GM12864 (cell line): Measurements from ENCODE around the gene SPOPL.
"Not testable (repeated sequence)": the region's sequence is repeated elsewhere in the genome, so short reads cannot be mapped to it uniquely, and the experiment has no call there.

Experiments
- DNase-seq: peaks from one replicate; pipeline ENCODE4 v3.0.0-alpha.2; 2011; ENCODE audit warnings: low read depth
- H3K4me3 ChIP-seq: 2 replicates; pipeline ENCODE4 v1.5.1; 2011; ENCODE audit warnings: mild to moderate bottlenecking, low read depth, low read length, control low read depth
- TF ChIP-seq, protein P1 (sequence below): IDR thresholded peaks from 2 replicates; pipeline ENCODE4 v1.5.1; 2011; ENCODE audit warnings: low read depth, mild to moderate bottlenecking, moderate library complexity, low read length, control low read depth, inconsistent platforms; ENCODE audit errors: missing control alignments

Gene SPOPL

DNA sequence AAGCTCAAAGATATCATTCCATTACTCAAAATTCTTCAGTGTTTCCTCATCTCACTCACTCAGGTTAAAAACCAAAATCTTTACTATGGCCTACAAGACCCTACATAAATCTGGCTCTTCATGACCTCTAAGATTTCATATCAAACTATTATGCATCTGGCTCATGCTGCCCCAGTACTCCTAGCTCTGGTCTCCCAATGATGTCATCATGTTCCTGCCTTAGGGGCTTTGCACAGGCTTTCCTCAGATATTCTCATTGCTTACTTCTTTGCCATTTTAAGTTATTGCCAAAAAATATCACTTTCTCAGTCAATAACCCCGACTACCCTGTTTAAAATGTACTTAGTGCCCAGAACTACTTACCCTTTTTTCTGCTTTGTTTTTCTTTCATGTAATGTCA, 33.0 kb upstream of the SPOPL start:
- TF ChIP-seq, protein P1, sequence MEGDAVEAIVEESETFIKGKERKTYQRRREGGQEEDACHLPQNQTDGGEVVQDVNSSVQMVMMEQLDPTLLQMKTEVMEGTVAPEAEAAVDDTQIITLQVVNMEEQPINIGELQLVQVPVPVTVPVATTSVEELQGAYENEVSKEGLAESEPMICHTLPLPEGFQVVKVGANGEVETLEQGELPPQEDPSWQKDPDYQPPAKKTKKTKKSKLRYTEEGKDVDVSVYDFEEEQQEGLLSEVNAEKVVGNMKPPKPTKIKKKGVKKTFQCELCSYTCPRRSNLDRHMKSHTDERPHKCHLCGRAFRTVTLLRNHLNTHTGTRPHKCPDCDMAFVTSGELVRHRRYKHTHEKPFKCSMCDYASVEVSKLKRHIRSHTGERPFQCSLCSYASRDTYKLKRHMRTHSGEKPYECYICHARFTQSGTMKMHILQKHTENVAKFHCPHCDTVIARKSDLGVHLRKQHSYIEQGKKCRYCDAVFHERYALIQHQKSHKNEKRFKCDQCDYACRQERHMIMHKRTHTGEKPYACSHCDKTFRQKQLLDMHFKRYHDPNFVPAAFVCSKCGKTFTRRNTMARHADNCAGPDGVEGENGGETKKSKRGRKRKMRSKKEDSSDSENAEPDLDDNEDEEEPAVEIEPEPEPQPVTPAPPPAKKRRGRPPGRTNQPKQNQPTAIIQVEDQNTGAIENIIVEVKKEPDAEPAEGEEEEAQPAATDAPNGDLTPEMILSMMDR, result no peak
- H3K4me3 ChIP-seq, result no peak overlapping the region
- no peak for DNase-seq

GRCh38 chr2:138469411-138469810, 32.2 kb upstream of the SPOPL start:
- TF ChIP-seq, protein P1, result no peak
- DNase-seq, result no peak
- no peak overlapping the region for H3K4me3 ChIP-seq

GRCh38 chr2:138470941-138471340, 30.6 kb upstream of the SPOPL start:
- no peak overlapping the region for H3K4me3 ChIP-seq
- DNase-seq, result no peak
- TF ChIP-seq, protein P1, result no peak

DNA sequence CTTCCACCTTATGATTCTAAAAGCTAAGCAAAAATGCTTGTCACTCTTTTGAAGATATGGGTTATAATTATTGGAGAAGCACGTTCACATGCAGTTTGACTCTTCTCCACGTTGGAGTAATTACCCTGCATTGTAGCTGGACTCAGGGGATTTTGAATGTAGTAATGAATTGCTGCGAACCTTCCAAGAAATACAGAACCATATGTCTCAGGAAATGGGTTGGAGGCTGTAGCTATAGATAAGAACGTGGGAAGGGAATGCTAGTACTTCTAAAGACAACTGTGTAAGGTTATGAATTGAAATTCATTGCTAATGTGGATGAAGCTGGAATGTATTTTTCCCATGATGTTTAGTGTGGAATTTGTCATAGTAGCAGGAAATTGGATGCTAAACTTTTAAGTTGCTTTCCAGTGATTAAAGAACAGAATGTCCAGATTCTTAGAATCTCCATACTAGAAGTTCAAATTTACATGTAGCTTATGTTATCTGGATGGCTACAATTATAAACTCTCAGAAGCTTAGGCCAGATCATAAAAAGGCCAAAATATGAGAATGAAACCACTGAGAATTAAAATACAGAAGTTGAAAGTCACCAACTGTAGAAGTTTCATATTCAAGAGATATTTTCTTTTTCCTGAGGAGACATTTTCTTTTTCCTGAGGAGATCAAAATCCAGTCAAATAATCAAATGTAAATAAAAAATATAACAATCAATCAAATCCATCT, 27.3 kb upstream of the SPOPL start:
- no peak overlapping the region for H3K4me3 ChIP-seq
- TF ChIP-seq, protein P1, result no peak
- DNase-seq, result no peak

DNA sequence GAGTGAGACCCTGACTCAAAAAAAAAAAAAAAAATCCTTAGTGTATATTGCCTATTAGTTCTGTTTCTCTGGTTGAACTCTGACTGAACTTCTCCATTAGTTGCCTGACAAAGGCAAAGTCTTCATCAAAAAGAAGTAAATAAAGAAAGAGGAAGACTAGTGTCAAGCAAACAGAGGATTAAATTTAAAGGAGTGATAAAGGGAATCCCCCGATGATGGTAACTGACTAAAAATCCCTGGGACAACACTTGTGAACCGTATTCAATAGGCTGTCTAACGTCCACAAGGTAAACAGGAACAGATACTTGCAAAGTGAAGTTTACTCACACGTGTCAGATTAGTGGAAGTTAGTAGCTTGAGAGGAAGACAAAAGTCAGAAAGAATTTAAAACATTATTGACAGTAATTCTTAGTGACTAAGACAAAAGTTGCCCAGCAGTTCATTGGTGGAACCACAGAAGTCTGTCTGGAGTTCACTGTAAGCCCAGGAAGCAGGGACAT, 26.2 kb upstream of the SPOPL start:
- DNase-seq, result peak; percentile 38
- TF ChIP-seq, protein P1, result no peak
- H3K4me3 ChIP-seq, result no peak overlapping the region

DNA sequence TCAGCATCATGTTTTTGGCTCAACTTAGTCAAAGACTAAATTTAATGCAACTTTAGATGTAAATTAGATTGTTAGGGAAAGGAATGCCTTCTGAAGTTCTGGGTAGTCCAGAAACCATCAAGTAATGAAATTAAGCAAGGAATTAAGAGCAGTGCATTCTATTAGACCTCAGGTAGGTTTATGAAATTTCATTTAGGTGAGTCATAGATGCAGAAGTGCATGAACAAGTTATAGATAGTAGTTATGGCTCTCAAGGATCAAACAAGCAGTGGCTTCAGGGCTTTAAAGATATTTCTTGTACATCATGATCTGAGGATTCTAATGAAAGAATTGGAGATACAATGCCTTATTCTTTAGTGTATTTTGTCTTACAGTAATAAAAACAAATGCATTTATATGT, 25.4 kb upstream of the SPOPL start:
- DNase-seq, result no peak
- no peak overlapping the region for H3K4me3 ChIP-seq
- TF ChIP-seq, protein P1, result no peak

- H3K4me3 ChIP-seq, result no peak overlapping the region
- TF ChIP-seq, protein P1, result peak; percentile 5
- DNase-seq, result no peak
Measured at GRCh38 chr2:138476940-138477339, 24.6 kb upstream of the SPOPL start.

- not testable (repeated sequence) for DNase-seq, H3K4me3 ChIP-seq
Measured at GRCh38 chr2:138482796-138483195, 18.8 kb upstream of the SPOPL start.
